Smooth muscle cell (in vitro differentiated cells): Measurements from ENCODE around the gene CPNE7. TPM values are rescaled to one million over a fixed set of nuclear protein-coding genes. Genes with fewer than 3 reads are reported as not detected.

ENCODE experiments used
- DNase-seq: peaks from one replicate; lab custom pipeline; 2025; ENCODE audit not compliant: unreplicated experiment; lab: John Stamatoyannopoulos, UW
- H2AFZ ChIP-seq: fragments of 200-600 bp; sonication (generic); 2 replicates; pipeline ENCODE4 v1.6.0; 2016; ENCODE audit warnings: antibody characterized with exemption, low read depth, mild to moderate bottlenecking
- H3F3A ChIP-seq: fragments of 200-600 bp; sonication (generic); 2 replicates; pipeline ENCODE4 v1.6.0; 2017; ENCODE audit warnings: antibody characterized with exemption, low read depth
- H3K27ac ChIP-seq: fragments of 200-600 bp; sonication (generic); 2 replicates; pipeline ENCODE4 v1.5.1; 2016; ENCODE audit warnings: low read depth, mild to moderate bottlenecking
- H3K27me3 ChIP-seq: fragments of 200-600 bp; sonication (generic); 2 replicates; pipeline ENCODE4 v1.6.1; 2016; ENCODE audit warnings: low read depth, mild to moderate bottlenecking
- H3K36me3 ChIP-seq: fragments of 200-600 bp; sonication (generic); 2 replicates; pipeline ENCODE4 v1.5.1; 2016; ENCODE audit warnings: low read depth
- H3K4me1 ChIP-seq: fragments of 200-600 bp; sonication (generic); 2 replicates; pipeline ENCODE4 v1.5.1; 2016; ENCODE audit warnings: low read depth
- H3K4me2 ChIP-seq: fragments of 200-600 bp; sonication (generic); 2 replicates; pipeline ENCODE4 v1.6.0; 2016; ENCODE audit warnings: mild to moderate bottlenecking
- H3K4me3 ChIP-seq: fragments of 200-600 bp; sonication (generic); 2 replicates; pipeline ENCODE4 v1.5.1; 2016; ENCODE audit warnings: mild to moderate bottlenecking
- H3K79me2 ChIP-seq: fragments of 200-600 bp; sonication (generic); 2 replicates; pipeline ENCODE4 v1.6.0; 2016; ENCODE audit warnings: low read depth, mild to moderate bottlenecking
- H3K9ac ChIP-seq: fragments of 200-600 bp; sonication (generic); 2 replicates; pipeline ENCODE4 v1.6.0; 2016; ENCODE audit warnings: low read depth
- H3K9me3 ChIP-seq: fragments of 200-600 bp; sonication (generic); replicated peaks from 2 replicates; pipeline ENCODE4 v1.5.1; 2016; ENCODE audit warnings: low read depth
- H4K20me1 ChIP-seq: fragments of 200-600 bp; sonication (generic); 2 replicates; pipeline ENCODE4 v1.6.0; 2016; ENCODE audit warnings: low read depth
- CTCF ChIP-seq: fragments of 200-600 bp; sonication (generic); IDR thresholded peaks from 2 replicates; pipeline ENCODE4 v1.5.1; 2017; ENCODE audit warnings: borderline replicate concordance, mild to moderate bottlenecking, antibody characterized with exemption; ENCODE audit not compliant: insufficient read depth, poor library complexity, severe bottlenecking
- WGBS: methylation state at CpG from one replicate; pipeline ENCODE4 v1.1.7; 2016; ENCODE audit warnings: low lambda C conversion rate; 5-methylcytosine and 5-hydroxymethylcytosine counted together
- polyA plus RNA-seq: library from polyadenylated mRNA; unstranded; fragments of >200 nt; fragmentation: Nextera tagmentation; extraction: Ambion mirVana; gene quantifications from 2 replicates; pipeline ENCODE4 v1.2.1, GENCODE V29; 2016
- total RNA-seq: library from RNA; depleted of rRNA; stranded (reverse); fragments of >200 nt; gene quantifications from 2 replicates; pipeline ENCODE4 v1.2.3, GENCODE V29; 2014

CPNE7 gene
- total and polyA plus RNA-seq, 2 experiments from 2014 or later = 0.14 to 0.58 TPM

DNA sequence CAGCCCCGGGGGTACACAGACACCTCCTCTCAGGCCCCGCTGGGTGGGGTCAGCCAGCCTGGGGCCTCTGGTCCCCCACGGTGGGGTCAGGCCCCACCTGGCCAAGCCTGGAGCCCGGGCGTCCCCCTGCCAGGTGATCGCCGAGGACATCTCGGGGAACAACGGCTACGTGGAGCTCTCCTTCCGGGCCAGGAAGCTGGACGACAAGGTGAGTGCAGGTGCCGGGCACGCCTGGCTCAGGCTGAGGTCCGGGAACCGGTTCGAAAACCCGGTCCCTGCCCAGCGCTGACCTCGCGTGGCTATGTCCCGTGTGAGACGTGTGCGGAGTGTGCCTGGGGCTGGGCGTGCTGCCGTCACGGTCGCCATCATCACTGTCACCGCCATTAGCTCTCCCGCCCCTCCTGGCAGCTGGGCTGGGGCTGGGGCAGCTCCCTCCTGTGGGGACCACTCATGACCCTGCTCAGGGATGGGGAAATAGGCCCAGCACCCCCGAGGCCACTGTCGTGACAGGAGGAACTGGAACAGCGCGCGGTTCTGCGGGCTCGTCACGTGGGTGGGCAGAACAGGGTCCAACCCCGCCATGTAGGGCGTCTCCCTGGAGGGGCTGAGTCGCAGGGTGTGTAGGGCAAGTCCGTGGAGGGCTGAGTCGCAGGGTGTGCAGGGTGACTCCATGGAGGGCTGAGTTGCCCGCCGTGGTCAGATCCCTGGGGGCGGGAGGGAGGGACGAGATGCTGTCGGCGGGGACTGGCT is 8.5 kb downstream of the CPNE7 start:
- TF ChIP-seq CTCF = no peak
- Histone ChIP-seq H3K9ac (no peak overlapping the region), H3K27me3 (no peaks in the 10 kb centered on the region), H3F3A (no peaks in the 10 kb centered on the region), H4K20me1 (no peaks in the 10 kb centered on the region), H3K36me3 (no peaks in the 10 kb centered on the region), H3K4me2 (no peak overlapping the region), H3K27ac (no peak overlapping the region), H3K9me3 (no peaks in the 10 kb centered on the region), H3K4me1 (no peaks in the 10 kb centered on the region), H3K79me2 (no peaks in the 10 kb centered on the region), H2AFZ (no peak overlapping the region), H3K4me3 (no peak overlapping the region)
- WGBS = 93% methylated on average over 29 of the region's 49 CpGs
- DNase-seq = no peak

DNA sequence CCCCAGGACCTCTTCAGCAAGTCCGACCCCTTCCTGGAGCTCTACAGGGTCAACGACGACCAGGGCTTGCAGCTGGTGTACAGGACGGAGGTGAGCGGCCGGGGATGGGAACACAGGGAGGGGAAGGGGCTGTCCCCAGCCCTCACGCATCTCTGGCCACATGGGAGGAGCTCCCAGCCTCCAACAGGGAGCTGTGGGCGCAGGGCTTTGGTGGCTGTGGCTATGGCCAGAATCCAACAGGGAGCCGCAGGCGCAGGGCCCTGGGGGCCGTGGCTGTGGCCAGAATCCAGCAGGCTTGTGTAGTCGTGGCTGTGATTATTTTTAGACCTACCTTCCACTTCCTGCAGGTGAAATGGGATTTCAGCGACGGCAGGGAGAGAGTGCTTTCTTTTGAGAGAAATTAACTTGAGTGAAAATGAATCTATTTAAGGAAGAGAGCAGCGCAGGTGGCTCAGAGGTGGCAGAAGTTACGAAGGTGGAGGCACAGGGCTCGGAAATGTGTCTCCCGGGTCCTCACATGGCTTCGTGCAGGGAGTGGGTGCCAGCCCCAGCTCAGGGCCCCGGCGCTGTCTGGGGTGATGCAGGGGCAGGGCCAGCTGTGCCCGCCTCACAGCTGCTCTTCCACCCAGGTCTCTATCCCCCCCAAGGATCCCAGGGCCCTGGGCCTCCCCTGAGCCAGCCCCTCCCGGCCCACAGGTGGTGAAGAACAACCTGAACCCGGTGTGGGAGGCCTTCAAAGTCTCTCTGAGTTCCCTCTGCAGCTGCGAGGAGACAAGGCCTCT is 9.4 kb downstream of the CPNE7 start:
- Histone ChIP-seq H3K9me3 (no peaks in the 10 kb centered on the region), H3K36me3 (no peaks in the 10 kb centered on the region), H2AFZ (no peak overlapping the region), H3K4me1 (no peaks in the 10 kb centered on the region), H4K20me1 (no peaks in the 10 kb centered on the region), H3F3A (no peaks in the 10 kb centered on the region), H3K4me3 (no peak overlapping the region), H3K9ac (no peak overlapping the region), H3K27me3 (no peaks in the 10 kb centered on the region), H3K27ac (no peak overlapping the region), H3K4me2 (no peak overlapping the region), H3K79me2 (no peaks in the 10 kb centered on the region)
- DNase-seq = no peak
- WGBS = 87% methylated on average over 25 of the region's 25 CpGs
- TF ChIP-seq CTCF = no peak

- Histone ChIP-seq H3K27me3 (no peaks in the 10 kb centered on the region), H3K4me3 (no peak overlapping the region), H3K4me1 (no peaks in the 10 kb centered on the region), H3K27ac (no peak overlapping the region), H3K9me3 (no peaks in the 10 kb centered on the region), H3K79me2 (no peaks in the 10 kb centered on the region), H2AFZ (no peak overlapping the region), H3K4me2 (no peak overlapping the region), H4K20me1 (no peaks in the 10 kb centered on the region), H3F3A (no peaks in the 10 kb centered on the region), H3K36me3 (no peaks in the 10 kb centered on the region), H3K9ac (no peak overlapping the region)
- DNase-seq = no peak
- WGBS = 92% methylated on average over 6 of the region's 7 CpGs
- no peak for TF ChIP-seq CTCF
These were observed 10.7 kb downstream of the CPNE7 start for GRCh38 chr16:89586218-89586617.
